HG03354 (cell line): ENCODE data around the gene STAM2.
"Not testable (repeated sequence)": the region's sequence is repeated elsewhere in the genome, so short reads cannot be mapped to it uniquely, and the experiment has no call there.

Source experiments
- ATAC-seq: cut with Tn5 transposase; IDR thresholded peaks from one replicate; pipeline ENCODE4 v1.9.1; 2021; ENCODE audit warnings: mild to moderate bottlenecking; ENCODE audit not compliant: unreplicated experiment, poor library complexity, severe bottlenecking

The STAM2 gene

GRCh38 chr2:152175368-152176112 lies at the start of gene STAM2:
STAM2 (minus strand) TSS chr2:152175763; CDS start chr2:152175642, 121 bp downstream.
- peak; percentile 87 for ATAC-seq

- ATAC-seq, result no peak
Observed at GRCh38 chr2:152223977-152224376, 48.4 kb upstream of the STAM2 start.

GRCh38 chr2:152222975-152223637 lies 47.5 kb upstream of the STAM2 start:
- ATAC-seq, result no peak

- no peak for ATAC-seq
Observed at GRCh38 chr2:152221839-152222238, 46.3 kb upstream of the STAM2 start.

GRCh38 chr2:152219077-152219828 lies 43.7 kb upstream of the STAM2 start:
- no peak for ATAC-seq

- ATAC-seq, result no peak
Observed at GRCh38 chr2:152201466-152201830, 25.9 kb upstream of the STAM2 start.

GRCh38 chr2:152200565-152201465 lies 25.3 kb upstream of the STAM2 start:
- no peak for ATAC-seq

- ATAC-seq, result no peak
Observed at GRCh38 chr2:152200101-152200500, 24.5 kb upstream of the STAM2 start.

- ATAC-seq, result no peak
Observed at GRCh38 chr2:152198499-152198898, 22.9 kb upstream of the STAM2 start.

GRCh38 chr2:152197508-152198284 lies 22.1 kb upstream of the STAM2 start:
- ATAC-seq, result not testable (repeated sequence)

- no peak for ATAC-seq
Observed at GRCh38 chr2:152189622-152190495, 14.3 kb upstream of the STAM2 start.

GRCh38 chr2:152186808-152187207 lies 11.2 kb upstream of the STAM2 start:
- ATAC-seq, result not testable (repeated sequence)

- ATAC-seq, result no peak
Observed at GRCh38 chr2:152186262-152186661, 10.7 kb upstream of the STAM2 start.

- no peak for ATAC-seq
Observed at GRCh38 chr2:152183401-152184073, 8.0 kb upstream of the STAM2 start.

- ATAC-seq, result not testable (repeated sequence)
Observed at GRCh38 chr2:152177667-152178066, 2.1 kb upstream of the STAM2 start.

- peak; percentile 21 for ATAC-seq
Observed at GRCh38 chr2:152176113-152176714, 651 bp upstream of the STAM2 start.

GRCh38 chr2:152175012-152175367 lies 573 bp downstream of the STAM2 start:
- ATAC-seq, result peak; percentile 22
